ENCODE measurements around the gene ATXN7L1. TPM values are rescaled to one million over a fixed set of nuclear protein-coding genes. Genes with fewer than 3 reads are reported as not detected.

ATXN7L1 gene
- total and polyA plus RNA-seq, 2 of the 8 experiments (the other 6 are each of a cell fraction or from before 2014, with no cell fraction given) = 14.3 to 34.0 TPM

DNA sequence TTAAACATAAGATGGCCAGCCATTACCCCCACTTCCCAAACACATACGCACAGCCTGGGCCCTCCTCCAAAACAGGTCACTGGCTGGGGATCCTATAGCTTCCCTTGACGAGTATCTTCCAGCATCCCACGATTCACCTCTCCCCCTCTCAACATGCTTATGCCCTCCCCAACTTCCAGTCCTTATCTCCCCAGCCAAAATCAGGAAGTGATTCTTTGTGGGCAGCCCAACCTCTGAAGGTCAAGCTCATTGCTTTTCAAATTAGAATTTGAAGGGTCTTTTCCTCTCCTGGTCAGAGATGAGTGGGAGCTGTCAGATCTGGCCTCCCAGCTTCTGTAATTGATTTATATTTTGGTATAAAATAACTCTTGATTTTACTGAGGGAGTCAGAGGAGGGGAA is 133.6 kb downstream of the ATXN7L1 start (continued):
- TF ChIP-seq, protein P1, sequence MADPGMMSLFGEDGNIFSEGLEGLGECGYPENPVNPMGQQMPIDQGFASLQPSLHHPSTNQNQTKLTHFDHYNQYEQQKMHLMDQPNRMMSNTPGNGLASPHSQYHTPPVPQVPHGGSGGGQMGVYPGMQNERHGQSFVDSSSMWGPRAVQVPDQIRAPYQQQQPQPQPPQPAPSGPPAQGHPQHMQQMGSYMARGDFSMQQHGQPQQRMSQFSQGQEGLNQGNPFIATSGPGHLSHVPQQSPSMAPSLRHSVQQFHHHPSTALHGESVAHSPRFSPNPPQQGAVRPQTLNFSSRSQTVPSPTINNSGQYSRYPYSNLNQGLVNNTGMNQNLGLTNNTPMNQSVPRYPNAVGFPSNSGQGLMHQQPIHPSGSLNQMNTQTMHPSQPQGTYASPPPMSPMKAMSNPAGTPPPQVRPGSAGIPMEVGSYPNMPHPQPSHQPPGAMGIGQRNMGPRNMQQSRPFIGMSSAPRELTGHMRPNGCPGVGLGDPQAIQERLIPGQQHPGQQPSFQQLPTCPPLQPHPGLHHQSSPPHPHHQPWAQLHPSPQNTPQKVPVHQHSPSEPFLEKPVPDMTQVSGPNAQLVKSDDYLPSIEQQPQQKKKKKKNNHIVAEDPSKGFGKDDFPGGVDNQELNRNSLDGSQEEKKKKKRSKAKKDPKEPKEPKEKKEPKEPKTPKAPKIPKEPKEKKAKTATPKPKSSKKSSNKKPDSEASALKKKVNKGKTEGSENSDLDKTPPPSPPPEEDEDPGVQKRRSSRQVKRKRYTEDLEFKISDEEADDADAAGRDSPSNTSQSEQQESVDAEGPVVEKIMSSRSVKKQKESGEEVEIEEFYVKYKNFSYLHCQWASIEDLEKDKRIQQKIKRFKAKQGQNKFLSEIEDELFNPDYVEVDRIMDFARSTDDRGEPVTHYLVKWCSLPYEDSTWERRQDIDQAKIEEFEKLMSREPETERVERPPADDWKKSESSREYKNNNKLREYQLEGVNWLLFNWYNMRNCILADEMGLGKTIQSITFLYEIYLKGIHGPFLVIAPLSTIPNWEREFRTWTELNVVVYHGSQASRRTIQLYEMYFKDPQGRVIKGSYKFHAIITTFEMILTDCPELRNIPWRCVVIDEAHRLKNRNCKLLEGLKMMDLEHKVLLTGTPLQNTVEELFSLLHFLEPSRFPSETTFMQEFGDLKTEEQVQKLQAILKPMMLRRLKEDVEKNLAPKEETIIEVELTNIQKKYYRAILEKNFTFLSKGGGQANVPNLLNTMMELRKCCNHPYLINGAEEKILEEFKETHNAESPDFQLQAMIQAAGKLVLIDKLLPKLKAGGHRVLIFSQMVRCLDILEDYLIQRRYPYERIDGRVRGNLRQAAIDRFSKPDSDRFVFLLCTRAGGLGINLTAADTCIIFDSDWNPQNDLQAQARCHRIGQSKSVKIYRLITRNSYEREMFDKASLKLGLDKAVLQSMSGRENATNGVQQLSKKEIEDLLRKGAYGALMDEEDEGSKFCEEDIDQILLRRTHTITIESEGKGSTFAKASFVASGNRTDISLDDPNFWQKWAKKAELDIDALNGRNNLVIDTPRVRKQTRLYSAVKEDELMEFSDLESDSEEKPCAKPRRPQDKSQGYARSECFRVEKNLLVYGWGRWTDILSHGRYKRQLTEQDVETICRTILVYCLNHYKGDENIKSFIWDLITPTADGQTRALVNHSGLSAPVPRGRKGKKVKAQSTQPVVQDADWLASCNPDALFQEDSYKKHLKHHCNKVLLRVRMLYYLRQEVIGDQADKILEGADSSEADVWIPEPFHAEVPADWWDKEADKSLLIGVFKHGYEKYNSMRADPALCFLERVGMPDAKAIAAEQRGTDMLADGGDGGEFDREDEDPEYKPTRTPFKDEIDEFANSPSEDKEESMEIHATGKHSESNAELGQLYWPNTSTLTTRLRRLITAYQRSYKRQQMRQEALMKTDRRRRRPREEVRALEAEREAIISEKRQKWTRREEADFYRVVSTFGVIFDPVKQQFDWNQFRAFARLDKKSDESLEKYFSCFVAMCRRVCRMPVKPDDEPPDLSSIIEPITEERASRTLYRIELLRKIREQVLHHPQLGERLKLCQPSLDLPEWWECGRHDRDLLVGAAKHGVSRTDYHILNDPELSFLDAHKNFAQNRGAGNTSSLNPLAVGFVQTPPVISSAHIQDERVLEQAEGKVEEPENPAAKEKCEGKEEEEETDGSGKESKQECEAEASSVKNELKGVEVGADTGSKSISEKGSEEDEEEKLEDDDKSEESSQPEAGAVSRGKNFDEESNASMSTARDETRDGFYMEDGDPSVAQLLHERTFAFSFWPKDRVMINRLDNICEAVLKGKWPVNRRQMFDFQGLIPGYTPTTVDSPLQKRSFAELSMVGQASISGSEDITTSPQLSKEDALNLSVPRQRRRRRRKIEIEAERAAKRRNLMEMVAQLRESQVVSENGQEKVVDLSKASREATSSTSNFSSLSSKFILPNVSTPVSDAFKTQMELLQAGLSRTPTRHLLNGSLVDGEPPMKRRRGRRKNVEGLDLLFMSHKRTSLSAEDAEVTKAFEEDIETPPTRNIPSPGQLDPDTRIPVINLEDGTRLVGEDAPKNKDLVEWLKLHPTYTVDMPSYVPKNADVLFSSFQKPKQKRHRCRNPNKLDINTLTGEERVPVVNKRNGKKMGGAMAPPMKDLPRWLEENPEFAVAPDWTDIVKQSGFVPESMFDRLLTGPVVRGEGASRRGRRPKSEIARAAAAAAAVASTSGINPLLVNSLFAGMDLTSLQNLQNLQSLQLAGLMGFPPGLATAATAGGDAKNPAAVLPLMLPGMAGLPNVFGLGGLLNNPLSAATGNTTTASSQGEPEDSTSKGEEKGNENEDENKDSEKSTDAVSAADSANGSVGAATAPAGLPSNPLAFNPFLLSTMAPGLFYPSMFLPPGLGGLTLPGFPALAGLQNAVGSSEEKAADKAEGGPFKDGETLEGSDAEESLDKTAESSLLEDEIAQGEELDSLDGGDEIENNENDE (IDR thresholded peaks at IDR 0.05; ENCODE audit: insufficient replicate concordance, low read length) = no peak
- TF ChIP-seq CTBP2 (IDR thresholded peaks at IDR 0.05; ENCODE audit: borderline replicate concordance, insufficient read depth, insufficient read length, low read length) (no peak), SRF (IDR thresholded peaks at IDR 0.05; ENCODE audit: low read depth, low read length) (no peak), ZNF274 (IDR thresholded peaks at IDR 0.05; ENCODE audit: borderline replicate concordance, extremely low read depth, low read length) (no peak), FOSL1 (IDR thresholded peaks at IDR 0.05; ENCODE audit: insufficient read depth, low read depth, low read length) (no peak)

All from H1 (cell line).